SU-DHL-6 (cell line): Measurements from ENCODE around the gene HIVEP3.

Experiments used
- H2AFZ ChIP-seq: fragments of 200-600 bp; sonication (generic); 2 replicates; pipeline ENCODE4 v1.6.1; 2014; ENCODE audit warnings: low read depth, mild to moderate bottlenecking, moderate library complexity, mixed read lengths, antibody characterized with exemption, low read length; ENCODE audit not compliant: severe bottlenecking
- H3F3A ChIP-seq: fragments of 200-600 bp; shearing (Covaris generic); 2 replicates; pipeline ENCODE4 v1.6.0; 2016; ENCODE audit warnings: antibody characterized with exemption, mild to moderate bottlenecking; ENCODE audit not compliant: insufficient read depth
- H3K27ac ChIP-seq: fragments of 200-600 bp; sonication (generic); 2 replicates; pipeline ENCODE4 v1.5.1; 2016; ENCODE audit warnings: low read depth, mild to moderate bottlenecking, low read length, moderate library complexity, mixed read lengths
- H3K27me3 ChIP-seq: fragments of 200-600 bp; sonication (generic), shearing (Covaris generic); 2 replicates; pipeline ENCODE4 v1.6.0; 2014; ENCODE audit warnings: mild to moderate bottlenecking, low read length
- H3K36me3 ChIP-seq: fragments of 200-600 bp; sonication (generic); 2 replicates; pipeline ENCODE4 v1.6.1; 2014; ENCODE audit warnings: mild to moderate bottlenecking, low read length, mixed read lengths
- H3K4me2 ChIP-seq: fragments of 300-600, 200-600 bp; shearing (Covaris generic), sonication (generic); 2 replicates; pipeline ENCODE4 v1.6.0; 2014; ENCODE audit warnings: low read length, low read depth, mild to moderate bottlenecking; ENCODE audit not compliant: poor library complexity, severe bottlenecking
- H3K4me3 ChIP-seq: fragments of 200-600 bp; sonication (generic); 2 replicates; pipeline ENCODE4 v1.5.1; 2014; ENCODE audit warnings: antibody characterized with exemption, low read length, mild to moderate bottlenecking, mixed read lengths; ENCODE audit not compliant: insufficient read depth, poor library complexity, severe bottlenecking
- H3K79me2 ChIP-seq: fragments of 200-600 bp; sonication (generic); 2 replicates; pipeline ENCODE4 v1.6.1; 2014; ENCODE audit warnings: mild to moderate bottlenecking, low read length, moderate library complexity; ENCODE audit not compliant: insufficient read depth
- H3K9ac ChIP-seq: fragments of 200-600 bp; sonication (generic); 2 replicates; pipeline ENCODE4 v1.7.0; 2014; ENCODE audit warnings: mild to moderate bottlenecking, low read length
- H3K9me2 ChIP-seq: fragments of 200-600 bp; sonication (generic); replicated peaks from 2 replicates; pipeline ENCODE4 v1.6.1; 2014; ENCODE audit warnings: low read length; ENCODE audit not compliant: insufficient read depth
- H3K9me3 ChIP-seq: fragments of 200-600 bp; sonication (generic); 2 replicates; pipeline ENCODE4 v1.6.1; 2014; ENCODE audit warnings: low read length, mixed read lengths; ENCODE audit not compliant: insufficient read depth
- H4K20me1 ChIP-seq: fragments of 200-600 bp; sonication (generic); 2 replicates; pipeline ENCODE4 v1.6.1; 2014; ENCODE audit warnings: low read depth, mild to moderate bottlenecking, antibody characterized with exemption, low read length, moderate library complexity, mixed read lengths
- EZH2phosphoT487 ChIP-seq: fragments of 200-600 bp; sonication (generic), shearing (Covaris generic); conservative IDR thresholded peaks from 2 replicates; pipeline ENCODE4 v1.6.1; 2018; ENCODE audit warnings: mild to moderate bottlenecking, antibody characterized with exemption, low read length, moderate library complexity, mixed read lengths
- TF ChIP-seq, protein P1 (sequence below): fragments of 200-600 bp; sonication (generic); IDR thresholded peaks from one replicate; pipeline ENCODE4 v1.5.1; 2017; ENCODE audit warnings: antibody characterized with exemption, mild to moderate bottlenecking, low read length, moderate library complexity; ENCODE audit not compliant: insufficient read depth, poor library complexity, severe bottlenecking

The HIVEP3 gene

DNA sequence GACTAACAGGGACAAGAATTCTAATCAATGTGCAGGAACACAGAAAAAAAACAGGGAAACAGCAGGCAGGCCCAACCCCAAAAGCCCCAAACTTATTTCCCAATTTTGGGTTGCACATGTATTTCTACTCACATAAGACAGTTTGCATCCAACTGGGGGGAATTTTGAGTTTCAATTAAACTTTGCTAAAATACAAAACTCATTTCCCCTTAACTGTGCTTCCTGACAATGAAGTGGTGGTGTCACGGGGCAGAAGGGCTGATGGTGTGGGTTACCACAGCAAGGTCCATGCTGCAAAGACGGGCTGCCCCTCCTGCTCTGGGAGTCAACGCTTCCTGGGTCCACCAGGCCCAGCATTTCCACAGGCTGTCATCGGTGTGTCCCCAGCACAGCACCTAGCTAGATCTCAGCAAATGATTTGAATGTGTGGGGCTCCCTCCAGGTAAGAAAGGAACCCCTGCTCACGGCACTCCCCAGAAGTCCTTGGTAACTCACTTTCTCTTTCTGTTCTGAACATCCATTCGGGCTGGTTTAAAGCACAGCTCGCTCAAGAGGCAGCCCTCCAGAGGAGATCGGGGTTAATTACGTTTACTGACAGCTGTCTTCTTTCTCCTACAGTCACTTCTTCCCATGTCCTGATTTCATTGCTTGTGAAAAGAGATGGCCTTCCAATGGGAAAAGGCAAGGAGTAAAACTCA, 27.4 kb downstream of the HIVEP3 start:
- no peaks in the 10 kb centered on the region for H4K20me1 ChIP-seq
- no peak overlapping the region for H3K27ac ChIP-seq
- no peak overlapping the region for H3K9ac ChIP-seq
- no peaks in the 10 kb centered on the region for H3K36me3 ChIP-seq
- H3K4me3 ChIP-seq: no peak overlapping the region
- no peaks in the 10 kb centered on the region for H3F3A ChIP-seq
- H3K27me3 ChIP-seq: no peaks in the 10 kb centered on the region
- no peaks in the 10 kb centered on the region for H3K79me2 ChIP-seq
- H3K4me2 ChIP-seq: peak overlapping the region; percentile 20
- no peaks in the 10 kb centered on the region for H3K9me2 ChIP-seq
- no peaks in the 10 kb centered on the region for H3K9me3 ChIP-seq
- TF ChIP-seq EZH2phosphoT487: no peak
- TF ChIP-seq, protein P1, sequence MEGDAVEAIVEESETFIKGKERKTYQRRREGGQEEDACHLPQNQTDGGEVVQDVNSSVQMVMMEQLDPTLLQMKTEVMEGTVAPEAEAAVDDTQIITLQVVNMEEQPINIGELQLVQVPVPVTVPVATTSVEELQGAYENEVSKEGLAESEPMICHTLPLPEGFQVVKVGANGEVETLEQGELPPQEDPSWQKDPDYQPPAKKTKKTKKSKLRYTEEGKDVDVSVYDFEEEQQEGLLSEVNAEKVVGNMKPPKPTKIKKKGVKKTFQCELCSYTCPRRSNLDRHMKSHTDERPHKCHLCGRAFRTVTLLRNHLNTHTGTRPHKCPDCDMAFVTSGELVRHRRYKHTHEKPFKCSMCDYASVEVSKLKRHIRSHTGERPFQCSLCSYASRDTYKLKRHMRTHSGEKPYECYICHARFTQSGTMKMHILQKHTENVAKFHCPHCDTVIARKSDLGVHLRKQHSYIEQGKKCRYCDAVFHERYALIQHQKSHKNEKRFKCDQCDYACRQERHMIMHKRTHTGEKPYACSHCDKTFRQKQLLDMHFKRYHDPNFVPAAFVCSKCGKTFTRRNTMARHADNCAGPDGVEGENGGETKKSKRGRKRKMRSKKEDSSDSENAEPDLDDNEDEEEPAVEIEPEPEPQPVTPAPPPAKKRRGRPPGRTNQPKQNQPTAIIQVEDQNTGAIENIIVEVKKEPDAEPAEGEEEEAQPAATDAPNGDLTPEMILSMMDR: no peak
- no peak overlapping the region for H2AFZ ChIP-seq

DNA sequence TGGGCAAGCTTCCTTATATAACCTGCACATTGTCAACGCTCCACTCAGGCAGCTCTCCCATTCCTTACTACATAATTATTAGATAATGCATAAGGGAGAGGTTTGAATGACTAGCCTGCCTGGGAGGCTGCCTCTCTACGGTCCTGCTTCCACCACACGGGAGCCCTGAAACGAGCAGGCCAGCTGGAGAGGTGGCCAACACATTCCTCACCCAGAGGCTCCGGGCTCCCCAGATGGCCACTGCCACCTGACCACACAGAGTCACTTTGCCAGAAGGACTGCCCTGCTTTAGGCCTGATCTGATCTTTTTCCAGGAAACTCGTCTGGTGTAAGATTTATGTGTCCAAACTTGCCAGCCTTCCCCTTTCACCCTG, 27.9 kb downstream of the HIVEP3 start:
- TF ChIP-seq EZH2phosphoT487: no peak
- TF ChIP-seq, protein P1: no peak
- H3K9me2 ChIP-seq: no peaks in the 10 kb centered on the region
- H3K4me2 ChIP-seq: no peak overlapping the region
- H4K20me1 ChIP-seq: no peaks in the 10 kb centered on the region
- H3K9ac ChIP-seq: no peak overlapping the region
- no peaks in the 10 kb centered on the region for H3K36me3 ChIP-seq
- H3K79me2 ChIP-seq: no peaks in the 10 kb centered on the region
- no peak overlapping the region for H2AFZ ChIP-seq
- H3K27me3 ChIP-seq: no peaks in the 10 kb centered on the region
- no peak overlapping the region for H3K4me3 ChIP-seq
- H3F3A ChIP-seq: no peaks in the 10 kb centered on the region
- H3K27ac ChIP-seq: no peak overlapping the region
- no peaks in the 10 kb centered on the region for H3K9me3 ChIP-seq

DNA sequence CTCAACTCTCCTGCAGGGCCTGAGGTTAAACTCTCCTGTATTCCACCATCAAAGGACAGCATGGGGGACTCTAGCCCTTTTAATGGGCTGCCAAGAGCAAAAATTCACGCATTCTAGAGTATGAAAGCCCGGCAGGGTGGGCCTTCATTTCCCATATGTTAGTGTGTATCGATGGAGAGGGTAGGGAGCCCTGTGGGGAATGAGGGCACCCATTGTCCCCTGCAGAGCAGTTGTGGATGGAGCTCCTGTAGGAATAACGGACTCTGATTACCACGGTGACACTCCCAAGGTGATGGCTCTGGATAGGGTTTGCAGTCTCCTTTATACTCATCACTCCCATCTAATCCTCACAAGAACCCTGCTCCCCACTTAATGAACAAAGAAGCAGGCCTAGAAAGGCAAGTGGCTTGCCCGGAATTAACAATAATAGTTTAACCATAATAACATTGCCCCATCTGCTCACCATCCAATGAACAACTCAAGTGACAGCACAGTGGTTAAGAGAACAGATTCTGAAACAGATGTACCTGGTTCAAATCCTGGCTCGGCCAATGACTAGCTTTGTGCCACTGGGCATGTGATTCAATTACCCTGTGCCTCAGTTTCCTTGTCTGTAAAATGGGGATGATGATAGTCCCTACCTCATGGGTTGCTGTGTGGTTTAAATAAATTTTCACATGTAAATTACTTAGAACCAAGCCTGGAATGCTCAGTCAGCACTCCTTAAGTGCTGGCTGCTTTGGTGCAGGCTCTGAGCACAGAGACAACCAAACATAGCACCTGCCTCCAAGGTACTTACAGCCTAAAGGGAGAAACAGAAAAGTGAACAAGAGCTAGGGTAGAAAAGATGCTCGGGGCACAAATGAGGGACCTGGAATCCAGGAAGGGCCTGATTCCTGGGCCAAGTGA, 29.0 kb downstream of the HIVEP3 start:
- Histone ChIP-seq H3K27ac (no peak overlapping the region), H3F3A (no peaks in the 10 kb centered on the region), H2AFZ (no peak overlapping the region), H3K9me3 (no peaks in the 10 kb centered on the region), H3K4me3 (no peak overlapping the region), H3K9ac (no peak overlapping the region), H3K4me2 (no peak overlapping the region), H4K20me1 (no peaks in the 10 kb centered on the region), H3K79me2 (no peaks in the 10 kb centered on the region), H3K9me2 (no peaks in the 10 kb centered on the region), H3K36me3 (no peaks in the 10 kb centered on the region), H3K27me3 (no peaks in the 10 kb centered on the region)
- TF ChIP-seq EZH2phosphoT487: no peak
- TF ChIP-seq, protein P1: no peak
